ENCODE data around the gene PCBD2.

GRCh38 chr5:135007749-135008363 lies 102.9 kb downstream of the PCBD2 start:
- TF ChIP-seq CTCF (conservative IDR thresholded peaks at IDR 0.05 in 1 of 2, IDR thresholded peaks at IDR 0.05 in 1 of 2; ENCODE audit: low read depth in 1 of 2, low read length in 2 of 2) (no peak), EZH2 (IDR thresholded peaks at IDR 0.05; ENCODE audit: low read length, missing control alignments) (no peak)

All from fibroblast of lung (primary cell).